K562 (cell line): ENCODE data around the gene CMSS1. TPM values are rescaled to one million over a fixed set of nuclear protein-coding genes. Genes with fewer than 3 reads are reported as not detected.

Source experiments
- ATAC-seq: fragments of 200-7000 bp; cut with Tn5 transposase; 3 replicates; pipeline ENCODE4 v1.9.1; 2020; ENCODE audit warnings: moderate library complexity
- BruUV-seq: library from RNA; stranded (reverse); fragments of 400-500 nt; replicated peaks from 2 replicates; lab custom pipeline; 2021; lab: Mats Ljungman, UMichigan
- CTCF ChIA-PET: fragments of 300-600 bp; formaldehyde crosslinking; extraction: SDS; loops from one replicate; lab custom pipeline; 2021; ENCODE audit warnings: low intra/inter-chr PET ratio; lab: Yijun Ruan, JAX
- POLR2A ChIA-PET: fragments of 300-600, 350-650 bp; sonication (Branson Sonifier 250); formaldehyde crosslinking; extraction: SDS; loops from one replicate; lab custom pipeline; 2021; ENCODE audit warnings: antibody characterized with exemption, inconsistent platforms; lab: Yijun Ruan, JAX
- DNase-seq, 4 experiments: peaks; one replicate each; pipeline versions ENCODE4 v3.0.0 to v3.0.0-alpha.2; 2011 to 2018; ENCODE audit warnings: low spot score in 3 of 4, mixed read lengths in 3 of 4; ENCODE audit errors: extremely low read depth in 1 of 4
- FAIRE-seq: peaks from 2 replicates; lab custom pipeline; 2011; peaks lifted over from hg19 to GRCh38; lab: Jason Lieb, UNC
- H2AFZ ChIP-seq: 2 replicates; pipeline ENCODE4 v1.6.0; 2011; ENCODE audit warnings: low read depth, low read length, control low read depth, inconsistent platforms
- H3K27ac ChIP-seq: fragments of 200-600 bp; 3 replicates; pipeline ENCODE4 v1.8.0; 2011; ENCODE audit warnings: low read depth, mild to moderate bottlenecking, control low read depth, inconsistent platforms, low read length, moderate library complexity, mixed read lengths; ENCODE audit errors: extremely low read depth
- H3K27me3 ChIP-seq, 2 experiments: fragments of 300-600 bp in 1 of 2; 2 replicates in 1 of 2; 3 replicates in 1 of 2; pipeline versions ENCODE4 v1.6.0 to v1.8.0; 2011; ENCODE audit warnings: inconsistent platforms in 2 of 2, low read length in 2 of 2, mild to moderate bottlenecking in 1 of 2, mixed read lengths in 1 of 2, moderate library complexity in 1 of 2; ENCODE audit not compliant: control insufficient read depth in 2 of 2, insufficient read depth in 2 of 2
- H3K36me3 ChIP-seq: fragments of 300-600 bp; 3 replicates; pipeline ENCODE4 v1.8.0; 2011; ENCODE audit warnings: mild to moderate bottlenecking, low read length, inconsistent platforms; ENCODE audit not compliant: control insufficient read depth, insufficient read depth
- H3K4me1 ChIP-seq, 2 experiments: fragments of 200-600 bp in 1 of 2; replicated peaks in 1 of 2; 2 replicates in 1 of 2; 3 replicates in 1 of 2; pipeline versions ENCODE4 v1.5.1 to v1.8.0; 2011; ENCODE audit warnings: inconsistent platforms in 2 of 2, low read length in 2 of 2, mild to moderate bottlenecking in 1 of 2, mixed read lengths in 1 of 2, moderate library complexity in 1 of 2; ENCODE audit not compliant: control insufficient read depth in 2 of 2, insufficient read depth in 2 of 2
- H3K4me2 ChIP-seq: 2 replicates; pipeline ENCODE4 v1.6.1; 2011; ENCODE audit warnings: low read length, control low read depth, inconsistent platforms, mixed read lengths; ENCODE audit not compliant: insufficient read depth
- H3K4me3 ChIP-seq: fragments of 200-600 bp; sonication (generic), shearing (Covaris generic); 2 replicates; pipeline ENCODE4 v1.5.1; 2016; ENCODE audit warnings: control low read depth, inconsistent platforms
- H3K79me2 ChIP-seq: fragments of 200-600 bp; 3 replicates; pipeline ENCODE4 v1.8.0; 2011; ENCODE audit warnings: low read length, inconsistent platforms; ENCODE audit not compliant: control insufficient read depth, insufficient read depth
- H3K9ac ChIP-seq, 2 experiments: 2 replicates each; pipeline versions ENCODE4 v1.6.0 to v1.6.1; 2011; ENCODE audit warnings: low read depth in 2 of 2, low read length in 2 of 2, control low read depth in 1 of 2, inconsistent platforms in 1 of 2, mild to moderate bottlenecking in 1 of 2, mixed read lengths in 1 of 2; ENCODE audit not compliant: insufficient read depth in 1 of 2
- H3K9me1 ChIP-seq: one replicate; pipeline ENCODE4 v1.6.0; 2011; ENCODE audit warnings: inconsistent platforms, mild to moderate bottlenecking, low read length, moderate library complexity; ENCODE audit not compliant: control insufficient read depth, insufficient read depth
- H3K9me3 ChIP-seq: replicated peaks from 2 replicates; pipeline ENCODE4 v1.5.1; 2011; ENCODE audit warnings: low read depth, low read length, inconsistent platforms; ENCODE audit not compliant: control insufficient read depth, insufficient read depth
- H4K20me1 ChIP-seq: replicated peaks from 2 replicates; pipeline ENCODE4 v1.6.1; 2011; ENCODE audit warnings: low read length, inconsistent platforms, mixed read lengths; ENCODE audit not compliant: control insufficient read depth, insufficient read depth
- ARID1B ChIP-seq: fragments of 450-650 bp; IDR thresholded peaks from 2 replicates; pipeline ENCODE4 v1.6.1; 2016; ENCODE audit warnings: antibody characterized with exemption, mild to moderate bottlenecking, inconsistent platforms
- E2F5 ChIP-seq: sonication (generic); formaldehyde crosslinking; IDR thresholded peaks from 2 replicates; pipeline ENCODE4 v1.8.0; 2022; ENCODE audit warnings: mild to moderate bottlenecking, missing genetic modification reagents
- HLTF ChIP-seq: fragments of 450-650 bp; IDR thresholded peaks from 2 replicates; pipeline ENCODE4 v1.6.1; 2016
- HNRNPH1 ChIP-seq: fragments of 200-400 bp; formaldehyde crosslinking; optimal IDR thresholded peaks from 2 replicates; pipeline ENCODE3; 2017; ENCODE audit warnings: low read depth, mild to moderate bottlenecking, low read length, moderate library complexity
- HNRNPUL1 ChIP-seq: fragments of 200-400 bp; formaldehyde crosslinking; IDR thresholded peaks from 2 replicates; pipeline ENCODE4 v1.6.1; 2017; ENCODE audit warnings: low read length
- IFI16 ChIP-seq: fragments of 250-450 bp; sonication (Bioruptor Pico); IDR thresholded peaks from 2 replicates; pipeline ENCODE4 v2.1.2; 2022; ENCODE audit warnings: mild to moderate bottlenecking, inconsistent platforms
- KDM1A ChIP-seq, 2 experiments: fragments of 450-650 bp; IDR thresholded peaks; 2 replicates each; pipeline ENCODE4 v1.6.1; 2016; ENCODE audit warnings: mild to moderate bottlenecking in 2 of 2
- MAZ ChIP-seq, 2 experiments: fragments of 450-650 bp in 1 of 2; sonication (generic) in 1 of 2; formaldehyde crosslinking; IDR thresholded peaks in 1 of 2; conservative IDR thresholded peaks in 1 of 2; 2 replicates each; pipeline versions ENCODE4 v1.4.0 to v1.5.0; 2020; ENCODE audit warnings: mild to moderate bottlenecking in 1 of 2, missing genetic modification reagents in 1 of 2
- MIER1 ChIP-seq: fragments of 450-650 bp; IDR thresholded peaks from 2 replicates; pipeline ENCODE4 v1.6.1; 2016; ENCODE audit warnings: antibody characterized with exemption, mild to moderate bottlenecking, low read depth
- PRDM10 ChIP-seq: fragments of 450-650 bp; IDR thresholded peaks from 2 replicates; pipeline ENCODE4 v1.6.1; 2018; ENCODE audit not compliant: partially characterized antibody
- RCOR1 ChIP-seq, 2 experiments: IDR thresholded peaks; 2 replicates each; pipeline ENCODE4 v1.6.1; 2012; ENCODE audit warnings: low read depth in 2 of 2, low read length in 2 of 2, borderline replicate concordance in 1 of 2, improper control_type of control experiment in 1 of 2
- SLC30A9 ChIP-seq: fragments of 250-450 bp; sonication (Bioruptor Pico); IDR thresholded peaks from 2 replicates; pipeline ENCODE4 v1.8.0; 2022; ENCODE audit warnings: mild to moderate bottlenecking, moderate library complexity
- SMARCE1 ChIP-seq: fragments of 450-650 bp; IDR thresholded peaks from 2 replicates; pipeline ENCODE4 v1.7.1; 2016; ENCODE audit warnings: mild to moderate bottlenecking
- TCF3 ChIP-seq: sonication (generic); formaldehyde crosslinking; IDR thresholded peaks from 2 replicates; pipeline ENCODE4 v1.4.0; 2020; ENCODE audit warnings: mild to moderate bottlenecking, missing genetic modification reagents
- TEAD1 ChIP-seq, 2 experiments: fragments of 450-650 bp in 1 of 2; sonication (generic) in 1 of 2; formaldehyde crosslinking; IDR thresholded peaks; 2 replicates each; pipeline versions ENCODE4 v1.4.0 to v1.8.0; 2020 to 2022; ENCODE audit warnings: mild to moderate bottlenecking in 2 of 2, missing genetic modification reagents in 1 of 2
- TEAD2 ChIP-seq: fragments of 450-650 bp; IDR thresholded peaks from 2 replicates; pipeline ENCODE4 v1.6.1; 2016; ENCODE audit warnings: missing genetic modification characterization, control low read depth, missing compliant biosample characterization
- TEAD4 ChIP-seq, 2 experiments: sonication (generic) in 1 of 2; formaldehyde crosslinking in 1 of 2; IDR thresholded peaks; 2 replicates each; pipeline versions ENCODE4 v1.6.1 to v1.8.0; 2012 to 2022; ENCODE audit warnings: borderline replicate concordance in 1 of 2, inconsistent platforms in 1 of 2, low read length in 1 of 2, mild to moderate bottlenecking in 1 of 2, missing genetic modification reagents in 1 of 2
- TRIM28 ChIP-seq: fragments of 450-650 bp; IDR thresholded peaks from 2 replicates; pipeline ENCODE4 v1.6.1; 2017
- ZFP30 ChIP-seq: fragments of 250-450 bp; sonication (Bioruptor Pico); IDR thresholded peaks from 2 replicates; pipeline ENCODE4 v1.8.0; 2022; ENCODE audit warnings: moderate library complexity, mild to moderate bottlenecking, inconsistent platforms, borderline replicate concordance
- ZNF217 ChIP-seq: sonication (generic); formaldehyde crosslinking; IDR thresholded peaks from 2 replicates; pipeline ENCODE4 v1.8.0; 2022; ENCODE audit warnings: mild to moderate bottlenecking, missing genetic modification reagents
- ZNF354B ChIP-seq: fragments of 250-450 bp; sonication (Bioruptor Pico); IDR thresholded peaks from 2 replicates; pipeline ENCODE4 v1.4.0; 2020
- in situ Hi-C: fragments of 300-500 bp; cut with MboI; formaldehyde crosslinking; loops from 4 replicates; pipeline ENCODE4 v1.15.0; 2018; ENCODE audit warnings: inconsistent platforms, mixed read lengths
- intact Hi-C: fragments of 100-400 bp; cut with micrococcal nuclease; formaldehyde crosslinking; loops from 2 replicates; pipeline ENCODE4 v1.14.2; 2022
- polyA plus RNA-seq, 8 experiments: library from polyadenylated mRNA; depleted of rRNA in 4 of 8; stranded (reverse) in 5 of 8; unstranded in 3 of 8; fragments of >200 nt; fragmentation: Nextera tagmentation in 2 of 8; fragmentation: Illumina TruSeq in 1 of 8; extraction: Ambion mirVana in 2 of 8; extraction: Trizol in 1 of 8; gene quantifications; 2 replicates each; pipeline versions ENCODE4 v1.2.1 to v1.2.3, GENCODE V29; 2011 to 2014; ENCODE audit warnings: inconsistent platforms in 1 of 8, missing spikeins in 1 of 8
- total RNA-seq, 7 experiments: library from RNA; depleted of rRNA in 6 of 7; stranded (reverse); fragments of >200 nt in 6 of 7; fragmentation: Illumina TruSeq in 2 of 7; extraction: Trizol in 2 of 7; gene quantifications; 2 replicates each; pipeline versions ENCODE4 v1.2.1 to v1.2.3, GENCODE V29; 2011 to 2021; ENCODE audit warnings: low replicate concordance in 1 of 7

The CMSS1 gene
- total and polyA plus RNA-seq, 9 of the 15 experiments (the other 6 are each of a cell fraction or from before 2014, with no cell fraction given): 46.9 to 109 (median 72.3) TPM

GRCh38 chr3:99953596-99953995 is 135.9 kb downstream of the CMSS1 start:
- Histone ChIP-seq H2AFZ (no peak overlapping the region), H3K4me1 (peaks cover 0 to 14% of the 10 kb centered on the region in 2 experiments; a peak in 2 of 5 replicates), H4K20me1 (0 out of 2 replicates have a peak, but pooled peaks cover 8% of the 10 kb centered on the region), H3K27me3 (no peaks in the 10 kb centered on the region), H3K36me3 (no peaks in the 10 kb centered on the region), H3K4me2 (peak overlapping the region; percentile 37; the same call in 1 of the 2 replicates), H3K27ac (no peak overlapping the region), H3K9ac (no peak overlapping the region), H3K9me3 (no peaks in the 10 kb centered on the region), H3K4me3 (no peak overlapping the region), H3K9me1 (peaks cover 3% of the 10 kb centered on the region), H3K79me2 (peaks cover 7% of the 10 kb centered on the region; the same call in 2 of the 3 replicates)
- no TSS peak for BruUV-seq
- FAIRE-seq (no peak), DNase-seq (peak in 1 of 4 experiments; percentile 19), ATAC-seq (peak; percentile 37; the same call in 1 of the 3 replicates)
- ChIA-PET POLR2A (interaction anchor here (1.2 kb wide), 1 partner anchor 15 kb away, joined by 3 read pairs; no protein-coding TSS in a partner anchor), CTCF (no interaction called here)
- in situ Hi-C loops: no loop called here
- intact Hi-C loops: no loop called here
- TF ChIP-seq TCF3 (peak; percentile 61), ZFP30 (no peak), ARID1B (peak; percentile 27; the same call in 1 of the 2 replicates), MIER1 (no peak), HLTF (no peak), TEAD1 (CRISPR knock-in tag; IDR thresholded peaks at IDR 0.05) (0 out of 4 replicates have a peak, but pooled peaks of 1 of the 2 experiments have one; percentile 56), TEAD4 (IDR thresholded peaks at IDR 0.05; ENCODE audit: low read length) (peak; percentile 49; the same call in 1 of the 2 replicates), TEAD4 (CRISPR knock-in tag; IDR thresholded peaks at IDR 0.05; ENCODE audit: borderline replicate concordance) (no peak), HNRNPH1 (no peak), ZNF217 (CRISPR knock-in tag) (no peak), IFI16 (CRISPR knock-in tag) (no peak), SMARCE1 (no peak), MAZ (CRISPR knock-in tag; conservative IDR thresholded peaks at IDR 0.05 in 1 of 2, IDR thresholded peaks at IDR 0.05 in 1 of 2) (no peak), HNRNPUL1 (no peak), KDM1A (IDR thresholded peaks at IDR 0.05) (peak in 1 of 2 experiments; percentile 30; a peak in 1 of 4 replicates), SLC30A9 (CRISPR knock-in tag) (no peak), PRDM10 (no peak), ZNF354B (no peak), E2F5 (CRISPR knock-in tag) (no peak), RCOR1 (IDR thresholded peaks at IDR 0.05; ENCODE audit: borderline replicate concordance in 1 of 2, low read depth in 2 of 2, low read length in 2 of 2) (peak in 1 of 2 experiments; percentile 58; a peak in 1 of 4 replicates), TEAD2 (no peak), TRIM28 (no peak)
